ENCODE results near the gene HNRNPC.

Gene HNRNPC

DNA sequence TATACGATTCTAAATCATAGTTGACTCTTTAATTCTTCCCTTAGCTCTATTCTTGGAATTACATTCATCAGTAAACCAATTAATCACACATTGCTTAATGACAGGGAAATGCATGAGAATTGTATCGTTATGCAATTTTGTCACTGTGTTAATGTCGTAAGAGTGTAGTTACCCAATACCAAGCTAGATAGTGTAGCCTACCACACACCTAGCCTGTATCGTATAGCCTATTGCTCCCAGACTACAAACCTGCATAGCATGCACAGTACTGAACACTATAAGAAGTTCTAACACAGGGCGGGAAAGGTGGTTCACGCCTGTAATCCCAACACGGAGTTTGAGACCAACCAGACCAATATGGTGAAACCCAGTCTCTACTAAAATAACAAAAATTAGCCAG, 24.7 kb downstream of the HNRNPC start:
- DNase-seq (ENCODE audit: low read depth), result no peak
- H3K4me3 ChIP-seq (replicated peaks; ENCODE audit: low read depth, low read length), result no peak overlapping the region
- TF ChIP-seq, protein P1, sequence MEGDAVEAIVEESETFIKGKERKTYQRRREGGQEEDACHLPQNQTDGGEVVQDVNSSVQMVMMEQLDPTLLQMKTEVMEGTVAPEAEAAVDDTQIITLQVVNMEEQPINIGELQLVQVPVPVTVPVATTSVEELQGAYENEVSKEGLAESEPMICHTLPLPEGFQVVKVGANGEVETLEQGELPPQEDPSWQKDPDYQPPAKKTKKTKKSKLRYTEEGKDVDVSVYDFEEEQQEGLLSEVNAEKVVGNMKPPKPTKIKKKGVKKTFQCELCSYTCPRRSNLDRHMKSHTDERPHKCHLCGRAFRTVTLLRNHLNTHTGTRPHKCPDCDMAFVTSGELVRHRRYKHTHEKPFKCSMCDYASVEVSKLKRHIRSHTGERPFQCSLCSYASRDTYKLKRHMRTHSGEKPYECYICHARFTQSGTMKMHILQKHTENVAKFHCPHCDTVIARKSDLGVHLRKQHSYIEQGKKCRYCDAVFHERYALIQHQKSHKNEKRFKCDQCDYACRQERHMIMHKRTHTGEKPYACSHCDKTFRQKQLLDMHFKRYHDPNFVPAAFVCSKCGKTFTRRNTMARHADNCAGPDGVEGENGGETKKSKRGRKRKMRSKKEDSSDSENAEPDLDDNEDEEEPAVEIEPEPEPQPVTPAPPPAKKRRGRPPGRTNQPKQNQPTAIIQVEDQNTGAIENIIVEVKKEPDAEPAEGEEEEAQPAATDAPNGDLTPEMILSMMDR (IDR thresholded peaks at IDR 0.05; ENCODE audit: low read length, missing control alignments), result no peak

- DNase-seq (ENCODE audit: low read depth), result peak; percentile 62
- H3K4me3 ChIP-seq (replicated peaks; ENCODE audit: low read depth, low read length), result no peak overlapping the region
- TF ChIP-seq, protein P1 (IDR thresholded peaks at IDR 0.05; ENCODE audit: low read length, missing control alignments), result peak; percentile 44
Observed at GRCh38 chr14:21241218-21241819, 27.9 kb downstream of the HNRNPC start.

DNA sequence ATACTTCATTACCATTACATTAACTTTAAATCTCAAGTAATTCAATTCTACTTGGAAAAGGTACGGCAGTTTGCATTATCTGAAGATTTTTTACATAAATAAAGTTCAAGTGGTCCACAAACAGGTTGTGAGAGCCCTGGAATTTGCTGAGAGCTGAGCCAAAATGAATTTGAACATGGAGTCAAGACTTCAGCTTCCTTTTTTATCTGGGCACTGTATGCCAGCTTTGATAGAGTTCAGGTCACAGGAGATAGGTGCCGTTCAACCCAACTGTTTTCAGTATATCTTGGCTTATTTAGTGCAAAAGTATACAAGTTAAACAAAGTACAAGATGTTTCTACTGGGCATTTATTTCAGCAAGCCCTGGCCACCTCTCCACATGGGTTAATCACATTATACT, 28.8 kb downstream of the HNRNPC start:
- H3K4me3 ChIP-seq (replicated peaks; ENCODE audit: low read depth, low read length), result no peak overlapping the region
- no peak for DNase-seq (ENCODE audit: low read depth)
- TF ChIP-seq, protein P1 (IDR thresholded peaks at IDR 0.05; ENCODE audit: low read length, missing control alignments), result no peak

DNA sequence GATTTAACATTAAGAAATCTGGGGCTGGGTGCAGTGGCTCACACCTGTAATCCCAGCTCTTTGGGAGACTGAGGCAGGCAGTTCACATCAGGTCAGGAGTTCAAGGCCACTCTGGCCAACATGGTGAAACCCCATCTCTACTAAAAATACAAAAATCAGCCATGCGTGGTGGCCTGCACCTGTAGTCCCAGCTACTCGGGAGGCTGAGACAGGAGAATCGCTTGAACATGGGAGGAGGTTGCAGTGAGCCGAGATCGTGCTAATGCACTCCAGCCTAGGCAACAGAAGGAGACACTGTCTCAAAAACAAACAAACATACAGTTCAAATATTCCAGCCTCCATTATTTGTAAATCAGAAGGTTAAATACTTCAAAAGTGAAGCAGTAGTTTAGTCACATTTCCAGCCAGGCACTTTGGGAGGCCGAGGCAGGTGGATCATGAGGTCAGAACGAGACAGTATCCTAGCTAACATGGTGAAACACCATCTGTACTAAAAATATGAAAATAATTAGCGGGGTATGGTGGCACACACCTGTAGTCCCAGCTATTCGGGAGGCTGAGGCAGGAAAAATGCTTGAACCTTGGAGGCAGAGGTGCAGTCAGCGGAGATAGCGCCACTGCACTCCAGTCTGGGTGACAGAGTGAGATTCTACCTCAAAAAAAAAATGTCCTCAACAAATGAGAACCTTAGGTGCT, 30.3 kb downstream of the HNRNPC start:
- no peak overlapping the region for H3K4me3 ChIP-seq (replicated peaks; ENCODE audit: low read depth, low read length)
- DNase-seq (ENCODE audit: low read depth), result no peak
- TF ChIP-seq, protein P1 (IDR thresholded peaks at IDR 0.05; ENCODE audit: low read length, missing control alignments), result no peak

GRCh38 chr14:21236948-21237797, 32.1 kb downstream of the HNRNPC start:
- no peak for DNase-seq (ENCODE audit: low read depth)
- TF ChIP-seq, protein P1 (IDR thresholded peaks at IDR 0.05; ENCODE audit: low read length, missing control alignments), result no peak
- no peak overlapping the region for H3K4me3 ChIP-seq (replicated peaks; ENCODE audit: low read depth, low read length)

- no peak overlapping the region for H3K4me3 ChIP-seq (replicated peaks; ENCODE audit: low read depth, low read length)
- TF ChIP-seq, protein P1 (IDR thresholded peaks at IDR 0.05; ENCODE audit: low read length, missing control alignments), result no peak
- DNase-seq (ENCODE audit: low read depth), result no peak
Observed at GRCh38 chr14:21234112-21234511, 35.1 kb downstream of the HNRNPC start.
